OCI-LY7 (cell line): ENCODE measurements around the gene KRTAP19-6.

Experiments
- EZH2phosphoT487 ChIP-seq: fragments of 200-600 bp; sonication (generic); IDR thresholded peaks from 2 replicates; pipeline ENCODE4 v1.6.1; 2018; ENCODE audit warnings: low read depth, borderline replicate concordance, mild to moderate bottlenecking, mixed run types, antibody characterized with exemption, low read length, moderate library complexity, mixed read lengths
- TF ChIP-seq, protein P1 (sequence below): fragments of 200-600 bp; sonication (generic); conservative IDR thresholded peaks from 2 replicates; pipeline ENCODE4 v1.5.1; 2014; ENCODE audit warnings: mild to moderate bottlenecking, antibody characterized with exemption, low read length, moderate library complexity, mixed read lengths

DNA sequence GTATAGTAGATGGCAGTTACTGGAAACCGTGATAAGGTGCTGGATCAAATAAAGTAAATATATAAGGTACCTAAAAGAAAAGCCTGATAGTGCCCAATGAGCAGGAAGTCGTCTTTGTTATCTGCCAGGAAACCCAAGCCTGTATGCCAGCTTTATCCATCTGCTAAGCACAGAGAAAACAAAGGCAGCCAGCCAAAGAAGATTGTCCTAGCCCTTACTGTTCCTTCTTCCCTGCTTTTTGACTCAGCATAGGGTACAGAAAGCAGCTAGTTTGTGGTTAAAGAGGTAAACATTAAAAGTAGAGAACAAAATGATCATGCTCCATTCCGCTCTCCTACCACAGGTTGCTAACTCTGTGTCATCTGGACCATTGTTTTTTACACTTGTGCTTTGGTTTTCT is 38.5 kb upstream of the KRTAP19-6 start:
- TF ChIP-seq, protein P1, sequence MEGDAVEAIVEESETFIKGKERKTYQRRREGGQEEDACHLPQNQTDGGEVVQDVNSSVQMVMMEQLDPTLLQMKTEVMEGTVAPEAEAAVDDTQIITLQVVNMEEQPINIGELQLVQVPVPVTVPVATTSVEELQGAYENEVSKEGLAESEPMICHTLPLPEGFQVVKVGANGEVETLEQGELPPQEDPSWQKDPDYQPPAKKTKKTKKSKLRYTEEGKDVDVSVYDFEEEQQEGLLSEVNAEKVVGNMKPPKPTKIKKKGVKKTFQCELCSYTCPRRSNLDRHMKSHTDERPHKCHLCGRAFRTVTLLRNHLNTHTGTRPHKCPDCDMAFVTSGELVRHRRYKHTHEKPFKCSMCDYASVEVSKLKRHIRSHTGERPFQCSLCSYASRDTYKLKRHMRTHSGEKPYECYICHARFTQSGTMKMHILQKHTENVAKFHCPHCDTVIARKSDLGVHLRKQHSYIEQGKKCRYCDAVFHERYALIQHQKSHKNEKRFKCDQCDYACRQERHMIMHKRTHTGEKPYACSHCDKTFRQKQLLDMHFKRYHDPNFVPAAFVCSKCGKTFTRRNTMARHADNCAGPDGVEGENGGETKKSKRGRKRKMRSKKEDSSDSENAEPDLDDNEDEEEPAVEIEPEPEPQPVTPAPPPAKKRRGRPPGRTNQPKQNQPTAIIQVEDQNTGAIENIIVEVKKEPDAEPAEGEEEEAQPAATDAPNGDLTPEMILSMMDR, result no peak
- TF ChIP-seq EZH2phosphoT487, result no peak
